SU-DHL-6 (cell line): ENCODE results near the gene PRKN.

Source experiments
- EZH2phosphoT487 ChIP-seq: fragments of 200-600 bp; sonication (generic), shearing (Covaris generic); conservative IDR thresholded peaks from 2 replicates; pipeline ENCODE4 v1.6.1; 2018; ENCODE audit warnings: mild to moderate bottlenecking, antibody characterized with exemption, low read length, moderate library complexity, mixed read lengths
- TF ChIP-seq, protein P1 (sequence below): fragments of 200-600 bp; sonication (generic); IDR thresholded peaks from one replicate; pipeline ENCODE4 v1.5.1; 2017; ENCODE audit warnings: antibody characterized with exemption, mild to moderate bottlenecking, low read length, moderate library complexity; ENCODE audit not compliant: insufficient read depth, poor library complexity, severe bottlenecking

DNA sequence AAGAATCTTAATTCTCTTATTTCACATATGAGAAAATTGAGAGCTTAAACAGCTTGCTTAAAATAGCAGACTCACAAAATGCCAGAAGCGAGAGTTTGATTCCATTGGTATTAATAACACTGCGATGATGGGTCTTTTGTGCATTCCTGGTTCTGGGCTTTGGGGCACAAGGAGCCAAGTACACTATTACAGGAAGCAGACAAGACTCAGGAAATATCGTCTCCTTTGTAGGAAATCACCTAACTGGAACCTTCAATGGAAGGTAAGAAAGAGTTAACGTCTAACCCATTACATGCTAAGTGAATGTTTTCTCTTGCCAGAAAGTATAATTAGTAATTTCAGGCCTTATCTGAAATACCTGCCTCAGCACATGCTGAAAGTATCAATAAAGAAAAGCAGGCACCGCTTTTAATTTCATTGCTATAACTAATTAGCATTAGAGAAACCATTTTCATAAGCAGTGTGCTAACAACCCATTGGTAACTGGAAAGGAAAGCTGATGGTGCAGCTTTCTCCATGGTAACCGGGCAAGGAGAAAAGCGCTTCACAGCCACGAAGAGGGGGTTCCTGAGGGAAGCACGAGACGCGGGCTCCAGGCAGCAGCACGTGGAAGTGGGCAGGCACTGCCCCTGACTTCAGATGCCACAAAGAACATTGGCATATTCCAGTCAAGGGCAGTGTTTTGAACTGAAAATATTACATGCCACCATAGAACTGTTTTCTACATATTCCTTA is 1247.0 kb downstream of the PRKN start:
- TF ChIP-seq, protein P1, sequence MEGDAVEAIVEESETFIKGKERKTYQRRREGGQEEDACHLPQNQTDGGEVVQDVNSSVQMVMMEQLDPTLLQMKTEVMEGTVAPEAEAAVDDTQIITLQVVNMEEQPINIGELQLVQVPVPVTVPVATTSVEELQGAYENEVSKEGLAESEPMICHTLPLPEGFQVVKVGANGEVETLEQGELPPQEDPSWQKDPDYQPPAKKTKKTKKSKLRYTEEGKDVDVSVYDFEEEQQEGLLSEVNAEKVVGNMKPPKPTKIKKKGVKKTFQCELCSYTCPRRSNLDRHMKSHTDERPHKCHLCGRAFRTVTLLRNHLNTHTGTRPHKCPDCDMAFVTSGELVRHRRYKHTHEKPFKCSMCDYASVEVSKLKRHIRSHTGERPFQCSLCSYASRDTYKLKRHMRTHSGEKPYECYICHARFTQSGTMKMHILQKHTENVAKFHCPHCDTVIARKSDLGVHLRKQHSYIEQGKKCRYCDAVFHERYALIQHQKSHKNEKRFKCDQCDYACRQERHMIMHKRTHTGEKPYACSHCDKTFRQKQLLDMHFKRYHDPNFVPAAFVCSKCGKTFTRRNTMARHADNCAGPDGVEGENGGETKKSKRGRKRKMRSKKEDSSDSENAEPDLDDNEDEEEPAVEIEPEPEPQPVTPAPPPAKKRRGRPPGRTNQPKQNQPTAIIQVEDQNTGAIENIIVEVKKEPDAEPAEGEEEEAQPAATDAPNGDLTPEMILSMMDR = no peak
- TF ChIP-seq EZH2phosphoT487 = no peak
